SU-DHL-6 (cell line): ENCODE data around the gene GUCY1B1.

Experiments used
- CTCF ChIP-seq: fragments of 200-600 bp; sonication (generic); IDR thresholded peaks from one replicate; pipeline ENCODE4 v1.5.1; 2017; ENCODE audit warnings: antibody characterized with exemption, mild to moderate bottlenecking, low read length, moderate library complexity; ENCODE audit not compliant: insufficient read depth, poor library complexity, severe bottlenecking
- EZH2phosphoT487 ChIP-seq: fragments of 200-600 bp; sonication (generic), shearing (Covaris generic); conservative IDR thresholded peaks from 2 replicates; pipeline ENCODE4 v1.6.1; 2018; ENCODE audit warnings: mild to moderate bottlenecking, antibody characterized with exemption, low read length, moderate library complexity, mixed read lengths

GRCh38 chr4:155722816-155723499, 35.9 kb upstream of the GUCY1B1 start:
- TF ChIP-seq CTCF (no peak), EZH2phosphoT487 (no peak)
